PFSK-1 (cell line): Measurements from ENCODE around the gene STK24.

Experiments used
- FOXP2 ChIP-seq: optimal IDR thresholded peaks from 2 replicates; pipeline ENCODE3; 2011; ENCODE audit warnings: borderline replicate concordance, control low read depth, inconsistent platforms; ENCODE audit not compliant: insufficient read depth; ENCODE audit errors: extremely low read length, extremely low read depth
- POLR2AphosphoS5 ChIP-seq: IDR thresholded peaks from 2 replicates; pipeline ENCODE4 v1.6.1; 2012; ENCODE audit warnings: low read depth, mild to moderate bottlenecking, control low read depth, low read length, moderate library complexity
- REST ChIP-seq, 2 experiments: IDR thresholded peaks; 2 replicates each; pipeline versions ENCODE4 v1.6.1 to v1.8.0; 2011 to 2012; ENCODE audit warnings: low read depth in 2 of 2, low read length in 2 of 2, control low read depth in 1 of 2, inconsistent platforms in 1 of 2, mild to moderate bottlenecking in 1 of 2, moderate library complexity in 1 of 2; ENCODE audit not compliant: insufficient read depth in 1 of 2
- SIN3A ChIP-seq: IDR thresholded peaks from 2 replicates; pipeline ENCODE4 v1.6.1; 2012; ENCODE audit warnings: mild to moderate bottlenecking, low read length, moderate library complexity, borderline replicate concordance; ENCODE audit not compliant: insufficient read depth
- TAF1 ChIP-seq: IDR thresholded peaks from 2 replicates; pipeline ENCODE4 v1.6.1; 2012; ENCODE audit warnings: low read length, control low read depth, borderline replicate concordance; ENCODE audit not compliant: insufficient read depth

- no peak for TF ChIP-seq SIN3A
- TF ChIP-seq TAF1 = no peak
- no peak for TF ChIP-seq POLR2AphosphoS5
- TF ChIP-seq REST (IDR thresholded peaks at IDR 0.05; ENCODE audit: insufficient read depth in 1 of 2, low read depth in 2 of 2, low read length in 2 of 2) = no peak
- TF ChIP-seq FOXP2 = no peak
Measured at GRCh38 chr13:98622931-98623331, 46.0 kb upstream of the STK24 start.
